GM23338 (cell line): Measurements from ENCODE around the gene PGBD2. TPM values are rescaled to one million over a fixed set of nuclear protein-coding genes. Genes with fewer than 3 reads are reported as not detected.

Experiments
- ATAC-seq: fragments of 200-7000 bp; cut with Tn5 transposase; 3 replicates; pipeline ENCODE4 v1.9.1; 2020
- DNase-seq: peaks from one replicate; pipeline ENCODE4 v3.0.0-alpha.2; 2015; ENCODE audit warnings: low spot score
- H2AFZ ChIP-seq: fragments of 200-600 bp; sonication (generic); 2 replicates; pipeline ENCODE4 v1.8.0; 2016; ENCODE audit warnings: antibody characterized with exemption, mild to moderate bottlenecking, moderate library complexity
- H3F3A ChIP-seq: fragments of 200-600 bp; sonication (generic); replicated peaks from 2 replicates; pipeline ENCODE4 v1.8.0; 2017; ENCODE audit warnings: antibody characterized with exemption, mixed run types, low read depth
- H3K27ac ChIP-seq: fragments of 200-600 bp; sonication (generic); 2 replicates; pipeline ENCODE4 v1.6.1; 2016; ENCODE audit warnings: low read depth
- H3K27me3 ChIP-seq: fragments of 200-600 bp; sonication (generic); 2 replicates; pipeline ENCODE4 v1.8.0; 2016; ENCODE audit warnings: mild to moderate bottlenecking, mixed run types, moderate library complexity; ENCODE audit not compliant: insufficient read depth
- H3K36me3 ChIP-seq: fragments of 200-600 bp; sonication (generic); 2 replicates; pipeline ENCODE4 v1.8.0; 2016; ENCODE audit warnings: mild to moderate bottlenecking; ENCODE audit not compliant: insufficient read depth
- H3K4me1 ChIP-seq: fragments of 200-600 bp; sonication (generic); 2 replicates; pipeline ENCODE4 v1.8.0; 2016; ENCODE audit warnings: mild to moderate bottlenecking, moderate library complexity; ENCODE audit not compliant: insufficient read depth
- H3K4me2 ChIP-seq: fragments of 200-600 bp; sonication (generic); 2 replicates; pipeline ENCODE4 v1.7.1; 2017; ENCODE audit warnings: mixed run types
- H3K4me3 ChIP-seq: fragments of 200-600 bp; sonication (generic); 2 replicates; pipeline ENCODE4 v1.6.1; 2016; ENCODE audit warnings: mixed run types
- H3K79me2 ChIP-seq: fragments of 200-600 bp; sonication (generic); replicated peaks from 2 replicates; pipeline ENCODE4 v1.8.0; 2017; ENCODE audit warnings: mild to moderate bottlenecking; ENCODE audit not compliant: insufficient read depth
- H3K9me2 ChIP-seq: fragments of 200-600 bp; sonication (generic); 2 replicates; pipeline ENCODE4 v1.8.0; 2017; ENCODE audit not compliant: insufficient read depth
- H4K20me1 ChIP-seq: fragments of 200-600 bp; sonication (generic); replicated peaks from 2 replicates; pipeline ENCODE4 v1.8.0; 2017; ENCODE audit warnings: mild to moderate bottlenecking; ENCODE audit not compliant: insufficient read depth
- H3K27ac Mint-ChIP-seq: 2 replicates; pipeline ENCODE4 v1.8.0; 2020; ENCODE audit warnings: inconsistent platforms, mild to moderate bottlenecking, moderate library complexity, mixed read lengths
- H3K27me3 Mint-ChIP-seq: 3 replicates; pipeline ENCODE4 v1.8.0; 2022; ENCODE audit warnings: low read depth, mild to moderate bottlenecking, moderate library complexity, mixed read lengths, inconsistent platforms; ENCODE audit not compliant: insufficient read depth, poor library complexity
- H3K36me3 Mint-ChIP-seq: 3 replicates; pipeline ENCODE4 v1.8.0; 2021; ENCODE audit warnings: low read depth, mild to moderate bottlenecking, inconsistent platforms, moderate library complexity, mixed read lengths
- H3K4me1 Mint-ChIP-seq: 3 replicates; pipeline ENCODE4 v1.8.0; 2020; ENCODE audit warnings: mild to moderate bottlenecking, inconsistent platforms, mixed read lengths
- H3K4me3 Mint-ChIP-seq: 3 replicates; pipeline ENCODE4 v1.8.0; 2021; ENCODE audit warnings: moderate library complexity, mild to moderate bottlenecking, inconsistent platforms, mixed read lengths
- H3K9me3 Mint-ChIP-seq: 3 replicates; pipeline ENCODE4 v1.8.0; 2020; ENCODE audit warnings: moderate library complexity, mild to moderate bottlenecking, inconsistent platforms, mixed read lengths
- CREB1 ChIP-seq: fragments of 250-450 bp; sonication (Bioruptor Pico); IDR thresholded peaks from 2 replicates; pipeline ENCODE4 v1.5.0; 2020; ENCODE audit warnings: low read depth, mild to moderate bottlenecking, moderate library complexity
- CTCF ChIP-seq, 2 experiments: fragments of 200-600 bp in 1 of 2; sonication (generic) in 1 of 2; conservative IDR thresholded peaks; 2 replicates each; pipeline versions ENCODE4 v1.5.1 to v1.6.1; 2016 to 2017; ENCODE audit warnings: antibody characterized with exemption in 2 of 2, low read depth in 2 of 2, mild to moderate bottlenecking in 2 of 2, moderate library complexity in 1 of 2
- ETS1 ChIP-seq: IDR thresholded peaks from 2 replicates; pipeline ENCODE4 v1.6.1; 2016; ENCODE audit warnings: antibody characterized with exemption
- EZH2 ChIP-seq: fragments of 200-600 bp; sonication (generic); IDR thresholded peaks from one replicate; pipeline ENCODE4 v1.8.0; 2017; ENCODE audit warnings: antibody characterized with exemption, mild to moderate bottlenecking, low read depth; ENCODE audit not compliant: unreplicated experiment
- EZH2phosphoT487 ChIP-seq: fragments of 200-600 bp; sonication (generic); IDR thresholded peaks from one replicate; pipeline ENCODE4 v1.8.1; 2018; ENCODE audit warnings: antibody characterized with exemption; ENCODE audit not compliant: unreplicated experiment
- JUNB ChIP-seq: IDR thresholded peaks from one replicate; pipeline ENCODE4 v1.6.1; 2016; ENCODE audit warnings: antibody characterized with exemption; ENCODE audit not compliant: unreplicated experiment
- NANOG ChIP-seq: IDR thresholded peaks from 2 replicates; pipeline ENCODE4 v1.6.1; 2016; ENCODE audit warnings: antibody characterized with exemption, borderline replicate concordance
- POLR2AphosphoS5 ChIP-seq: IDR thresholded peaks from 2 replicates; pipeline ENCODE4 v1.6.1; 2016; ENCODE audit warnings: antibody characterized with exemption, low read depth
- REST ChIP-seq: IDR thresholded peaks from one replicate; pipeline ENCODE4 v1.6.1; 2018; ENCODE audit warnings: antibody characterized with exemption; ENCODE audit not compliant: unreplicated experiment
- STAT1 ChIP-seq: IDR thresholded peaks from one replicate; pipeline ENCODE4 v1.6.1; 2016; ENCODE audit warnings: antibody characterized with exemption; ENCODE audit not compliant: unreplicated experiment
- ZNF114 ChIP-seq: fragments of 250-450 bp; sonication (Bioruptor Pico); IDR thresholded peaks from 2 replicates; pipeline ENCODE4 v1.5.0; 2020; ENCODE audit warnings: mild to moderate bottlenecking, moderate library complexity
- ZNF331 ChIP-seq: fragments of 250-450 bp; sonication (Bioruptor Pico); IDR thresholded peaks from 2 replicates; pipeline ENCODE4 v1.5.0; 2020; ENCODE audit warnings: low read depth, mild to moderate bottlenecking, moderate library complexity
- ZNF462 ChIP-seq: fragments of 250-450 bp; sonication (Bioruptor Pico); IDR thresholded peaks from 2 replicates; pipeline ENCODE4 v1.5.0; 2020; ENCODE audit warnings: mild to moderate bottlenecking, moderate library complexity
- polyA plus RNA-seq: library from polyadenylated mRNA; unstranded; fragments of >200 nt; fragmentation: Nextera tagmentation; extraction: Ambion mirVana; gene quantifications from 2 replicates; pipeline ENCODE4 v1.2.1, GENCODE V29; 2016
- total RNA-seq: library from RNA; depleted of rRNA; stranded (reverse); fragments of >200 nt; shearing (Covaris generic); gene quantifications from 2 replicates; pipeline ENCODE4 v1.2.3, GENCODE V29; 2014

Gene PGBD2
- total and polyA plus RNA-seq, 2 experiments from 2014 or later = 4.8 to 10.2 TPM

GRCh38 chr1:248923352-248924338 is 17.6 kb downstream of the PGBD2 start:
- Histone ChIP-seq H3K27me3 (no peaks in the 10 kb centered on the region), H3K27ac (no peak overlapping the region), H3F3A (no peaks in the 10 kb centered on the region), H4K20me1 (no peaks in the 10 kb centered on the region), H3K4me3 (no peak overlapping the region), H3K36me3 (peaks cover 2% of the 10 kb centered on the region; the same call in 1 of the 2 replicates), H2AFZ (no peak overlapping the region), H3K4me2 (no peak overlapping the region), H3K79me2 (no peaks in the 10 kb centered on the region; the same call in 1 of the 2 replicates), H3K9me2 (no peaks in the 10 kb centered on the region; the same call in 1 of the 2 replicates), H3K4me1 (no peaks in the 10 kb centered on the region)
- Mint-ChIP-seq H3K4me3 (no peak overlapping the region), H3K27me3 (peaks cover 3% of the 10 kb centered on the region), H3K36me3 (peaks cover 14% of the 10 kb centered on the region), H3K9me3 (no peaks in the 10 kb centered on the region), H3K4me1 (no peaks in the 10 kb centered on the region), H3K27ac (no peak overlapping the region)
- DNase-seq (no peak), ATAC-seq (no peak)
- TF ChIP-seq CREB1 (CRISPR knock-in tag) (no peak), CTCF (conservative IDR thresholded peaks at IDR 0.05; ENCODE audit: low read depth in 2 of 2) (no peak), ZNF114 (CRISPR knock-in tag) (no peak), STAT1 (no peak), ETS1 (no peak), ZNF462 (CRISPR knock-in tag) (no peak), REST (no peak), EZH2 (no peak), POLR2AphosphoS5 (no peak), NANOG (no peak), JUNB (no peak), ZNF331 (CRISPR knock-in tag) (no peak), EZH2phosphoT487 (no peak)
